RWPE2 (cell line): ENCODE results near the gene C6orf89.

Experiments used
- ATAC-seq: fragments of 200-7000 bp; cut with Tn5 transposase; 3 replicates; pipeline ENCODE4 v1.9.1; 2021; ENCODE audit warnings: low read depth
- DNase-seq: peaks from one replicate; pipeline ENCODE4 v3.0.0-alpha.2; 2020; ENCODE audit warnings: low spot score
- H3K27ac ChIP-seq: fragments of 450-650 bp; 2 replicates; pipeline ENCODE4 v1.5.1; 2017; ENCODE audit warnings: mild to moderate bottlenecking; ENCODE audit not compliant: poor library complexity, severe bottlenecking
- H3K27me3 ChIP-seq: fragments of 250-450 bp; sonication (Bioruptor Pico); 2 replicates; pipeline ENCODE4 v1.5.1; 2021; ENCODE audit warnings: mild to moderate bottlenecking, moderate library complexity; ENCODE audit not compliant: insufficient read depth, poor library complexity, severe bottlenecking
- H3K36me3 ChIP-seq: fragments of 250-450 bp; sonication (Bioruptor Pico); 2 replicates; pipeline ENCODE4 v1.5.1; 2020; ENCODE audit warnings: low read depth, mild to moderate bottlenecking, moderate library complexity
- H3K4me1 ChIP-seq: fragments of 250-450 bp; sonication (Bioruptor Pico); 2 replicates; pipeline ENCODE4 v1.5.1; 2021; ENCODE audit warnings: mild to moderate bottlenecking, moderate library complexity; ENCODE audit not compliant: insufficient read depth, poor library complexity, severe bottlenecking
- H3K4me3 ChIP-seq: fragments of 250-450 bp; sonication (Bioruptor Pico); 2 replicates; pipeline ENCODE4 v1.5.1; 2021; ENCODE audit warnings: mild to moderate bottlenecking, moderate library complexity; ENCODE audit not compliant: severe bottlenecking
- H3K9me3 ChIP-seq: fragments of 250-450 bp; sonication (Bioruptor Pico); 2 replicates; pipeline ENCODE4 v1.5.1; 2021; ENCODE audit warnings: mild to moderate bottlenecking, moderate library complexity; ENCODE audit not compliant: severe bottlenecking
- CTCF ChIP-seq: fragments of 450-650 bp; IDR thresholded peaks from one replicate; pipeline ENCODE4 v1.5.1; 2017; ENCODE audit warnings: mild to moderate bottlenecking, moderate library complexity; ENCODE audit not compliant: poor library complexity, severe bottlenecking

C6orf89 gene

GRCh38 chr6:36843170-36843569, 42.6 kb upstream of the C6orf89 start:
- DNase-seq (no peak), ATAC-seq (no peak)
- no peak overlapping the region for H3K4me3 ChIP-seq
- H3K9me3 ChIP-seq: no peaks in the 10 kb centered on the region
- H3K27me3 ChIP-seq: peaks cover 22% of the 10 kb centered on the region
- H3K4me1 ChIP-seq: no peaks in the 10 kb centered on the region
- no peak overlapping the region for H3K27ac ChIP-seq
- H3K36me3 ChIP-seq: no peaks in the 10 kb centered on the region
- TF ChIP-seq CTCF: no peak

GRCh38 chr6:36844232-36845170, 41.3 kb upstream of the C6orf89 start:
- ATAC-seq: no peak
- Histone ChIP-seq H3K27ac (no peak overlapping the region), H3K4me1 (no peaks in the 10 kb centered on the region), H3K36me3 (no peaks in the 10 kb centered on the region), H3K27me3 (peaks cover 9% of the 10 kb centered on the region), H3K9me3 (no peaks in the 10 kb centered on the region), H3K4me3 (no peak overlapping the region)
- TF ChIP-seq CTCF: no peak
- no peak for DNase-seq

GRCh38 chr6:36845233-36845632, 40.5 kb upstream of the C6orf89 start:
- Histone ChIP-seq H3K9me3 (no peaks in the 10 kb centered on the region), H3K4me3 (no peak overlapping the region), H3K36me3 (no peaks in the 10 kb centered on the region), H3K27ac (no peak overlapping the region), H3K27me3 (peaks cover 5% of the 10 kb centered on the region), H3K4me1 (no peaks in the 10 kb centered on the region)
- DNase-seq: no peak
- ATAC-seq: no peak
- TF ChIP-seq CTCF: no peak

- Histone ChIP-seq H3K9me3 (no peaks in the 10 kb centered on the region), H3K36me3 (no peaks in the 10 kb centered on the region), H3K4me1 (no peaks in the 10 kb centered on the region), H3K27ac (no peak overlapping the region), H3K27me3 (no peaks in the 10 kb centered on the region), H3K4me3 (no peak overlapping the region)
- DNase-seq (no peak), ATAC-seq (no peak)
- no peak for TF ChIP-seq CTCF
Observed at GRCh38 chr6:36847152-36847551, 38.6 kb upstream of the C6orf89 start.

- no peaks in the 10 kb centered on the region for H3K9me3 ChIP-seq
- no peaks in the 10 kb centered on the region for H3K27me3 ChIP-seq
- no peak overlapping the region for H3K27ac ChIP-seq
- H3K36me3 ChIP-seq: no peaks in the 10 kb centered on the region; the same call in 1 of the 2 replicates
- no peak for TF ChIP-seq CTCF
- peaks cover 3% of the 10 kb centered on the region for H3K4me1 ChIP-seq
- ATAC-seq: no peak
- no peak for DNase-seq
- no peak overlapping the region for H3K4me3 ChIP-seq
Observed at GRCh38 chr6:36847991-36848390, 37.8 kb upstream of the C6orf89 start.
